MM.1S (cell line): ENCODE results near the gene TTBK1.

ENCODE experiments used
- EZH2phosphoT487 ChIP-seq: fragments of 300-600 bp; sonication (generic); IDR thresholded peaks from 2 replicates; pipeline ENCODE4 v1.6.1; 2018; ENCODE audit warnings: antibody characterized with exemption, low read length
- TF ChIP-seq, protein P1 (sequence below): fragments of 300-600 bp; sonication (generic); IDR thresholded peaks from 2 replicates; pipeline ENCODE4 v1.5.1; 2016; ENCODE audit warnings: antibody characterized with exemption, low read length, mixed read lengths

DNA sequence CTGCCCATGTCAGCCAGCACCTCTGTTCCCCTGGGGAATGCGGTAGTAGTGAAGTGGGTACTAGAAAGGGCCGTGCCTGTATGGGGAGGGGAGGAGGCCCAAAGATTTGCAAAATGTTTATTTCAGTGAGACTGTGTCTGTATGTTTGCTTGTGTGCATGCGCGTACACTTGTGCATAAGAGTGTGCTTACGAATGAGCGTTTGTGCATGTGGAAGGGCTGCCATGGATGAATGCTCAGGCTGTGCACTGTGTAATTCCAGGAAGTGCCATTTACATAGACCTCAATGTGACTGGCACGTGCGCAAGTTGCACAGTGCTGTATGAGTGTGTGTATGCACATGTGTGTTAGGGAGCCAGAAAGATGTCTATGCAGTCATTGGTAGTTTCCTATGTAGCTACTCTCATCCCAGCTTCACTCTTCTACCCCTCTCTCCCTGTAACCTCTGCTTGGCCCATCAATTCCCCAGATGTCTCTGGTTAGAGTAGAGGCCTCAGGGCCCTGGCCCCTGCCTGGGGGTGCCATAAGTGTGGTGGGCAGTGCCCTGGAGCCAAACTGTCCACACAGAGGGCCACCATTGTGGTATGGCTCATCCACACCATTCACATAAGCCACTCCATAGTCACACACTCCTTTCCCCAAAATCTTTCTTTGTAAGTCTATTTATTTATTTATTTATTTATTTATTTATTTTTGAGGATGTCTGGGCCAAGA is 28.0 kb downstream of the TTBK1 start:
- TF ChIP-seq, protein P1, sequence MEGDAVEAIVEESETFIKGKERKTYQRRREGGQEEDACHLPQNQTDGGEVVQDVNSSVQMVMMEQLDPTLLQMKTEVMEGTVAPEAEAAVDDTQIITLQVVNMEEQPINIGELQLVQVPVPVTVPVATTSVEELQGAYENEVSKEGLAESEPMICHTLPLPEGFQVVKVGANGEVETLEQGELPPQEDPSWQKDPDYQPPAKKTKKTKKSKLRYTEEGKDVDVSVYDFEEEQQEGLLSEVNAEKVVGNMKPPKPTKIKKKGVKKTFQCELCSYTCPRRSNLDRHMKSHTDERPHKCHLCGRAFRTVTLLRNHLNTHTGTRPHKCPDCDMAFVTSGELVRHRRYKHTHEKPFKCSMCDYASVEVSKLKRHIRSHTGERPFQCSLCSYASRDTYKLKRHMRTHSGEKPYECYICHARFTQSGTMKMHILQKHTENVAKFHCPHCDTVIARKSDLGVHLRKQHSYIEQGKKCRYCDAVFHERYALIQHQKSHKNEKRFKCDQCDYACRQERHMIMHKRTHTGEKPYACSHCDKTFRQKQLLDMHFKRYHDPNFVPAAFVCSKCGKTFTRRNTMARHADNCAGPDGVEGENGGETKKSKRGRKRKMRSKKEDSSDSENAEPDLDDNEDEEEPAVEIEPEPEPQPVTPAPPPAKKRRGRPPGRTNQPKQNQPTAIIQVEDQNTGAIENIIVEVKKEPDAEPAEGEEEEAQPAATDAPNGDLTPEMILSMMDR = no peak
- no peak for TF ChIP-seq EZH2phosphoT487
